Stimulated activated CD4-positive, alpha-beta T cell treated with anti-CD3 and anti-CD28 coated beads, Interleukin-2, amount 100 ng/mL, for 24 hours (primary cell): ENCODE results near the gene VN1R4.
"Not testable (repeated sequence)": the region's sequence is repeated elsewhere in the genome, so short reads cannot be mapped to it uniquely, and the experiment has no call there.

Experiments
- DNase-seq, 2 donors: peaks; one replicate each; pipeline ENCODE4 v3.0.0-alpha.2; 2020

Gene VN1R4, protein sequence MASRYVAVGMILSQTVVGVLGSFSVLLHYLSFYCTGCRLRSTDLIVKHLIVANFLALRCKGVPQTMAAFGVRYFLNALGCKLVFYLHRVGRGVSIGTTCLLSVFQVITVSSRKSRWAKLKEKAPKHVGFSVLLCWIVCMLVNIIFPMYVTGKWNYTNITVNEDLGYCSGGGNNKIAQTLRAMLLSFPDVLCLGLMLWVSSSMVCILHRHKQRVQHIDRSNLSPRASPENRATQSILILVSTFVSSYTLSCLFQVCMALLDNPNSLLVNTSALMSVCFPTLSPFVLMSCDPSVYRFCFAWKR

DNA sequence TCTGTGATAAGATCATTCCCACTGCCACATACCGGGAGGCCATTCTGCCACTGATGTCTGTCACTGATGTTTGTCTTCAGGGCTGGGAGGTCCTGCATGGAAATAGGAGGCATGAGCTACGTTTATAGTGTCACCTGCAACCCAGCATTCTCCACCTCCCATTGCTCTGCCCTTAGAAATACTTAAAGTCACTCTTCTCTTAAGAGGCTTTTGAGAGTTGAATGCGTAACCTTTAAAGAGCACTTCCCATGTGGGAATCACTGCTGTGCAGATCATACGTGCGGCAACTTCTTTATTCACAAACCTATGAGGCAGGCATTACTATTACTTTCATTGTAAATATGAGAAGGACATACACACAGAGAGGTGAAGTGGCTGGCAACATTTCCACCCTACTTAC is at the start of gene VN1R4:
Gene VN1R4, minus strand, starts transcription at position 101 of the 400 bp plus-strand sequence. Its CDS starts 58 bp downstream, at position 43.
- DNase-seq, result not testable (repeated sequence)

DNA sequence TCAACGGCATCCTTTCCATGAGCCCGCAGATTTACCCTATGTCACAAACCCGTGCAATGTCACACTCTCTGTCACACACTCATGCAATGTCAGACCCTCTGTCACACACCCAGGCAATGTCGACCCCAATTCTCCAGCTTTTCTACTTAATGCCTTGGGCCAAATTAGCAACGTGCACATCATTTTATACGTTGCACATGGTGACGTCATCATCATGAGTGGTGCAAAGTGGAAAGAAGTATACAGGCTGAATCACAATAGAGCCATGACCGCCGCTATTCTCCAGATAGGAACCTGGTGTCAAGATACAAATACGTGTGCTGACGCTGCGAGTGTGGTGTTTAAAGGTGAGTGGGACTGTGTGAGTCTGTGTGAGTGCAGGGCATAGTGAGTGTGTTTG is 44.4 kb upstream of the VN1R4 start:
- DNase-seq, result no peak

DNA sequence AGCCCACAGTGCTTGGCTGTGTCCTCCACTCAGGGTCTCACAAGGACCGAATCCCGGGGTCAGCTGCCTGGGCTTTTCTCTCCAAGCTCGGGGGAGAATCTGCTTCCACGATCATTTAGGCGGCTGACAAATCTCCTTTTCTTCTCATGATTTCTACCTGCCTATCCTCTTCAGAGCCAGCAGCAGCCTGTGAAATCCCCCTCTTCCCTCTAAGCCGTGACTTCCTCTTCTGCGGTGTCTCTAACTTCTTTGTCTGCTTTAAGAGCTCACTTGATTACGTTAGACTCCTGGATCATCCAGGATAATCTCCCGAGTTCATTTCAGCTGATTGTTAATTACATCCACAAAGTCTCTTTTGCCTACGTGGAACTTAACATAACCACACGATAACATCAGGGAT is 43.5 kb upstream of the VN1R4 start:
- DNase-seq, result no peak

DNA sequence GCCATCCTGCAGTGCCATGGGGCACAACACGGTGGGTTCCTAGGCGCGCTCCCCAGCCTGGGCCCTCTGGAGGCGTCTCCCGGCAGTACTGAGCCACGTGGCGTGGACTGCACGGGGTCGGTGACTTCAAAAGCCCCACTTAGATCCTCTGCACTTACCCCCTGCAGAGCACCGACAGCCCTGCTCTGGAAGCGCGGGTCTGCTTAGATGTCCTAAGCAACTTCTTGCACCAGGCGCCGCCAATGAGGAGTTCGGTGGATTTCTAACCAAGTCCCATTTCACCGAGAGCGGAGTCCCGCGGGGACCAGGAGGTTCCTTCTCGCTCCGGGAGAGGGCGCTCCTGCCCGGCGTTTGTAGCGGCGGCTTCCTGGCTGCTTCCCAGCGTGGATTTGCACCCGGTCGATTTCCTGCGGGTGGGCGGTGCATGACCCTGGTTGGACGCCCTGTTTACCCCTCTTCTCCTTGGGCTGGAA is 40.9 kb upstream of the VN1R4 start:
- DNase-seq, result peak in 1 of 2 donors; percentile 8

DNA sequence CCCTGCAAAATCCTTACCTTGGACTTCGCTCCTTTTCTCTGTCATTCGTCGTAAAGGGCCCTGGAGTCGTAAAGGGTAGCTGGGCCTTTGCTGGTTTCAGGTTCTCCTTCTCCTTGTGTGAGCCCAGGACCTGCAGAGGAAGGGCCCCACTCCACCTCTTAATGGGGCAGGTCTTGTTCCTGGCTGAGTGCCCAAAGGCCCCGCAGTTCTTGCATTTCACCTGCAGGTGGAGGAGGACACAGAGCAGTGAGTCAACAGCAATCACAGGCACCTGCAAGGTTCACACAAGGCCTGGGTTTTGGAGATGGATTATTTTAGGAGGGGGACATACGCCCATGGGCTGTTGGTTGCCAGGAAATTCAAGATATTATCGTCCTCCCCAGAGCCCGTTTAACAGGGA is 33.8 kb upstream of the VN1R4 start:
- DNase-seq, result not testable (repeated sequence)

DNA sequence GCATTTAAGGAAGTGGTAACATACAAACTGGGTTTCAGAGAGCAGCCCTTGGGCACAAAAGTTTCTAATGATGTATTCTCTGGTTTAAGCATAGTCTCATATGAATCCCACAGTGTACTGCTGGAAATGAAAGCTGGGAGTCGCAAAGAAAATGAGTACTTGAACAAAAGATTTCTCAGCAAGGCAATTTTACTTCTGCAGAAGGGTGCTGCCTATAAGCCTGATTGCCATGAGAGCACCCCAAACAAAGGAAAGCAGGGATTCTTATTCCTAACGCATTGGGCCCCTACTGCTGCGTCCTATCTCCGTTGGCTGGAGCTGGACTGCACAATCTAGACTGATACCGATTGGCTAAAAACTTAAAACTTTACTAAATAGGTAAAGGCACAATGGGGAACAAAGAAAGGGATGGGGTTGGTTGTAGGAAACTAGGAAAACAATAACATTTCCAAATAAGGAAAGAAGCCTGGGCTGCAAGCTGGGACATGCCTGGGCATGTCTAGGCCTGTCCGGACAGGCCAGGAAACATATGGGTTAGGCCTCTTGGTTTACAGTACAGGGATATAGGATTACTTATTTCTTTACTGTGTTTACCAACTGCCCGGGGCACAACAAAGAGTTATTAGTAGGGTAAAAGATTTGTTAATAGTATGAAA is 27.4 kb upstream of the VN1R4 start:
- no peak for DNase-seq

DNA sequence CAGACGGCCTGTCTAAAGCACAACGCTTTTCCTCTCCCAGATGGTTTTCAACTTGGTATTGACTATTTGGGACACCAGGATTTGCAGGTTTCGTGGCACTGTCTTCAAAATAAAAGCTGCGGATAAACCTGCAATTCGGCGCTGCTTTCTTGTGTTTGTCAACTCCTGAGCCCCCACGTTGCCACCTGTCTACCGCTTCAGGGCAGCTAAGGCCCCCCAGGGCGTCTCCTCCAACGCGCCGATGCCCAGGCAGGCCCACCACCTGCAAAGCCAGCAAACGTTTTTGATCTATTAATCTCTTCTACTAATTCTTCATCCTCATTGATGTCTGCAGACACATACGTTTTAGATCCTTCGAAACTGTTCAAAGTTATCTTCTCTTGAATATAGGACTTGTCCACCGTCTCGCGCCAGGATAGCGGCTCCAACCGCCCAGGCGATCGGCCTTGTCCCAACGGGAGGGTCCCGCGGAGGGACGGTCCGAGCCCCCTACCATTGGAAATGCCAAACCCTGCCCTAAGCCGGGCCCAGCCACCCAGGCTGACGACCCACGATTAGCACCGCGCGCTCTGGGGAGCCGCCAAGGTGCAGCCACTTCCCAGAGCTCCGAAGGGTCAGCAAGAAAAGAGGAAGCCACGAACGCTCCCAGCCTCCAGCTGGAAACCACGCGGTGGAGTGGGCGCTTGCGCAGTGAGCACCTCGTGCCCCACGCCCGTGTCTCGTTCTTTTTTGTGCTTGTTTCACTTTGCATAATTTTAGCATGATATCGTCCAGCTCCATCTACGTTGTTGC is 23.4 kb upstream of the VN1R4 start:
- DNase-seq, result no peak

DNA sequence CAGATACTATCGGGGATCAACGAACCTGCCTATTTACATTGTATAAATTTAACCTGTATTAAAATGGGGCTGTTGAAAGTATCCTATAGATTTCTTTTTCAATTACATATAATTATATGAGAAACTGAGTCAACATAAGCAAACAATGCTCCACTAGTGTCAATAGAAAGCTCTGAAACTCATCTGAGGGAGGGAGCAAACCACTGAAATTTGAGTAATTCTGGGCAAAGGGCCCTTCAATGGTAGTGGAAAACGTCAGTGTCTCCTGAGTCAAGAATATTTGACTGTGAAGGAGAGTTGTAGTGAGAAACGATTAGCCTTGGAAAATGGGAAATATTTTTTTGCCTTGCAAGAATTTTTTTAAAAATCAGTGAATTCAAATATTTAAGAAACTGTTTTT is 17.6 kb upstream of the VN1R4 start:
- DNase-seq, result no peak

DNA sequence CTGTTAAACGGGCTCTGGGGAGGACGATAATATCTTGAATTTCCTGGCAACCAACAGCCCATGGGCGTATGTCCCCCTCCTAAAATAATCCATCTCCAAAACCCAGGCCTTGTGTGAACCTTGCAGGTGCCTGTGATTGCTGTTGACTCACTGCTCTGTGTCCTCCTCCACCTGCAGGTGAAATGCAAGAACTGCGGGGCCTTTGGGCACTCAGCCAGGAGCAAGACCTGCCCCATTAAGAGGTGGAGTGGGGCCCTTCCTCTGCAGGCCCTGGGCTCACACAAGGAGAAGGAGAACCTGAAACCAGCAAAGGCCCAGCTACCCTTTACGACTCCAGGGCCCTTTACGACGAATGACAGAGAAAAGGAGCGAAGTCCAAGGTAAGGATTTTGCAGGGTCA is 14.4 kb upstream of the VN1R4 start:
- DNase-seq, result peak in 1 of 2 donors; percentile 8

DNA sequence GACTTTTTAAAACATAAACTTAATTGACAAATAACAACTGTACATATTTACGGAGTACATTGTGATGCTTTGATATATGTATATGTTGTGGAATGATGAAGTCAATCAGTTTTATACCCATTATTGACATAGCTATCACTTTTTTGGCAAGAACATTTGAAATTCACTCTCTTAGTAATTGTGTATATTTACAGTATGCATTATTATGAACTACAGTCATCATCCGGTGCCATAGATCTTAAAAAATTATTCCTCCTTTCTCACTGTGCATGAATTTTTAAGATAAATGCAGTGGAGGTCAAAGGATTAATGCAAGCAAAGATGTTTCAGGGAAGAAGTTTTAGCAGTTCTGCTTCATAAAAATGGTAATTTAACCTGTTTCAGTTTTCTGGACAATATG is 8.0 kb upstream of the VN1R4 start:
- no peak for DNase-seq

DNA sequence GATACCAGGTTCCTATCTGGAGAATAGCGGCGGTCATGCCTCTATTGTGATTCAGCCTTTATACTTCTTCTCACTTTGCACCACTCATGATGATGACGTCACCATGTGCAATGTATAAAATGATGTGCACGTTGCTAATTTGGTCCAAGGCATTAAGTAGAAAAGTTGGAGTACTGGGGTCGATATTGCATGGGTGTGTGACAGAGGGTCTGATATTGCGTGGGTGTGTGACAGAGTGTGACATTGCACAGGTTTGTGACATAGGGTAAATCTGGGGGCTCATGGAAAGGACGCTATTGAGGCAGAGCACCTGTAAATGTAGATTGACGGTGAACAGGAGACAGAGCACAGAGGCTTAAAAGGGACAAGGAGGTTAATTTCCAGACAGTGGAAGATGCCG is 4.5 kb upstream of the VN1R4 start:
- no peak for DNase-seq

DNA sequence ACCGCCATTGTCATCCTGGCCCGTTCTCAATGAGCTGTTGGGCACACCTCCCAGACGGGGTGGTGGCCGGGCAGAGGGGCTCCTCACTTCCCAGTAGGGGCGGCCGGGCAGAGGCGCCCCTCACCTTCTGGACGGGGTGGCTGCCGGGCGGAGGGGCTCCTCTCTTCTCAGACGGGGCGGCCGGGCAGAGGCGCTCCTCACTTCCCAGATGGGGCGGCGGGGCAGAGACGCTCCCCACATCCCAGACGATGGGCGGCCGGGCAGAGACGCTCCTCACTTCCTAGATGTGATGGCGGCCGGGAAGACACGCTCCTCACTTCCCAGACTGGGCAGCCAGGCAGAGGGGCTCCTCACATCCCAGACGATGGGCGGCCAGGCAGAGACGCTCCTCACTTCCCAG is 2.3 kb upstream of the VN1R4 start:
- DNase-seq, result not testable (repeated sequence)

DNA sequence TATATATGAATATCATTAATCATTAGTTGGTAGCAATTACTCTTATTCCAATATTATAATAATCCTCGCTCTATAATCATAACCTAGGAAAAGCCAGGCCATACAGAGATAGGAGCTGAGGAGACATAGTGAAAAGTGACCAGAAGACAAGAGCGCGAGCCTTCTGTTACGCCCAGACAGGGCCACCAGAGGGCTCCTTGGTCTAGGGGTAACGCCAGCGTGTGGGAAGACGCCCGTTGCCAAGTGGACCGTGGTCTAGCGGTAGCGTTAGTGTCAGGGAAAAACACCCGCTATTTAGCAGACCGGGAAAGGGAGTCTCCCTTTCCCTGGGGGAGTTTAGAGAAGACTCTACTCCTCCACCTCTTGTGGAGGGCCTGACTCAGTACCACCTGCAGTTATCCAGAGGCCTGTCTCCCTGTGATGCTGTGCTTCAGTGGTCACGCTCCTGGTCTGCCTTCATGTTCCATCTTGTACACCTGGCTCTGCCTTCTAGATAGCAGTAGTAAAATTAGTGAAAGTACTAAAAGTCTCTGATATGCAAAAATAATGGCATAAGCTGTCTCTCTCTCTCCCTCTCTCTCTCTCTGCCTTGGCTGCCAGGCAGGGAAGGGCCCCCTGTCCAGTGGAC is 9.7 kb downstream of the VN1R4 start, which contains the start of gene VN1R2:
Gene VN1R2, plus strand, starts transcription at position 578 of the 628 bp plus-strand sequence. CDS start 84 bp downstream, outside the sequence.
- not testable (repeated sequence) for DNase-seq

DNA sequence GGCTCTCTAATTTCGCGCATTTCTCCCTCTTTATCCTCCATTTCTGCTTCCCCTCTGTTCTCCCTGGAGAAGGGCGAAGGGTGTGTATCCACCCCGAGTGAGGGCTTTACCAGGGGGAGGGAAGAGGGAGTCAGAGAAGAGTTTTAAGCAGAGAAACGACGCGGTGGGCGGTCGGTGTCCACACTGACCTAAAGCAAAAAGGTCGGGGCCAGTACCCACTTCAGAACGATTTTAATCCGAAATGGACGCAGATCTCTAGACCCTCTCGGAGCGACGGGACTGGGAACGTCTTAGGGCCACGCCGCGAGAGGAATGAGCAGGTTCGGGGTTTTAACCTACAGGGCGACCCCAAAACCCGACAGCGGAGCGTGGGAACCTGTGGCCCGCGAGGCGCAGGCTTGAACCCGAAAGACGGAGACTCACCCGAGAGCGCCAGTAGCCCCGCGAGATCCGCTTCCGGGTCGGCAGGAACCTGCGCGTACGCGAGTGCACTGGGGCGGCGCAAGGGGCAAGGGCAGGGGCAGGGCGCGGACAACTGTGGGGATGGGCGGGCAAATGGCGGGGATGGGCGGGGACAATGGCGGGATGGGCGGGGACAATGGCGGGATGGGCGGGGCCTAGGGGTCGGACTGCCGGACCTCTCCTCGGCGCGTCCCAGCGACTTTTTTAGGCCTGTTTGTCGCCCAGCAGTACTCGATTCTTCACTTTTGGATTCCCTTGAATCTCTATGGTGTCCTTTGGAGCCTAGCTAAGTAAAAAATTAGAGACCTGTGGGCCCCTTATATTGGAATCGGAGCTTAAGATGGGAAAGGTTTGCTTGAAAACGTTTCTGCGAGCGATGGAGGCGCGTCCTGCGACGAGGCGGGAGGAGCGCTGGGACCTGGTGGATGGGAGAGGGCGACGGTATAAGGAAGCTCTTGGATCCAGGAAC is 12.8 kb downstream of the VN1R4 start, which contains the start of gene ZNF677:
Gene ZNF677, minus strand, starts transcription at position 463 of the 931 bp plus-strand sequence. CDS start 3,323 bp downstream, outside the sequence.
- peak; percentile 77 to 82 for DNase-seq

DNA sequence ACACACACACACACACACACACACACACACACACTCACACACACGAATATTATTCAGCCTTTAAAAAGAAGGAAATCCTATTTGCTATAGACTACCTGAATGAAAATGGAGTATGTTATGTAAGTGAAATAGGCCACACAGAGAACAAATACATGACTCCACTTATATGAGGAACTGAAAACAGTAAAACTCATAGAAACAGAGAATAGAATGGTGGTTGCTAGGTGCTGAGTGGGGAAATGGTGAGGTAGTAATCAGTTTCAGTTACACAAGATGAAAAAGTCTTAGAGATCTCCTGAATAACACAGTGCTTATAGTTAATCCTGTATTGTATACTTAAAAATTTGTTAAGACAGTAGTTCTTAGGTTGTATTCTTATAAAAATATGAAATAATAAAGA is 21.0 kb downstream of the VN1R4 start:
- no peak for DNase-seq

DNA sequence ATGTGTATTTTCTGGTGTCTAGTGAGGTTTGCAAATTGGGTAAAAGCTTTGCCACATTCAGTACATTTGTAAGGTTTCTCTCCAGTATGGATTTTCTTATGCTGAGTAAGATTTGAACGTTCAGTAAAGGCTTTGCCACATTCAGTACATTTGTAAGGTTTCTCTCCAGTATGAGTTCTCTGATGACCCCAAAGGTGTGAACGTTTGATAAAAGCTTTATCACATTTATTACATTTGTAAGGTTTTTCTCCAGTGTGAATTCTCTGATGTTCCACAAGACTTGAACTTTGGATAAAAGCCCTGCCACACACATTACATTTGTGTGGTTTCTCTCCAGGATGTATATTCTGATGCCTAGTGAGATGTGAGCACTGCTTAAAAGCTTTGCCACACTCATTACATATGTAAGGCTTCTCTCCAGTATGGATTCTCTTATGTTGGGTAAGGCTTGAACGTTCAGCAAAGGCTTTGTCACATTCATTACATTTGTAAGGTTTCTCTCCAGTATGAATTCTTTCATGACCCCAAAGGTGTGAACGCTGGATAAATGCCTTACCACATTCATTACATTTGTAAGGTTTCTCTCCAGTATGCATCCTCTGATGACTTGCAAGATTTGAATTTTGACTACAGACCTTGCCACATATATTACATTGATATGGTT is 30.3 kb downstream of the VN1R4 start:
- DNase-seq, result no peak

DNA sequence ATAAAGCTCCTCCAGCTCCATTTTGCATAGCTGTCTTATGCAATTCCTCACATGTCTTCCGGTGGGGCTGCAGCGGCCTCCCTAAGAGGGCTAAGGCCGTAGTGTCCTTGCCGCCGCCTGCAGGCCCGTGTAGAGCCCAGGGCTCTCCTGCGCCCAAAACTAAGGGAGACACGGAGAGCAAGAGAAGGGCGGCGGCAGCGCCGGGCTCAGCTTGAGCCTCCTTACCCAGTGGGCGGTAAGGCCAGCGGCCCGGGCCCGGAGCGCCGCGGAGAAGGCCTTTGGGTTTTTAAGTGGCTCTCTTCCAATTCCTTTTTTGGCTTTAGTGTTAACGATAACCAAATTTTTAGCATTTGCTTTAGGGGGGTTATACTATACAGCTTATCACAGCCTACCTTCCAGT is 42.9 kb downstream of the VN1R4 start:
- DNase-seq, result no peak

DNA sequence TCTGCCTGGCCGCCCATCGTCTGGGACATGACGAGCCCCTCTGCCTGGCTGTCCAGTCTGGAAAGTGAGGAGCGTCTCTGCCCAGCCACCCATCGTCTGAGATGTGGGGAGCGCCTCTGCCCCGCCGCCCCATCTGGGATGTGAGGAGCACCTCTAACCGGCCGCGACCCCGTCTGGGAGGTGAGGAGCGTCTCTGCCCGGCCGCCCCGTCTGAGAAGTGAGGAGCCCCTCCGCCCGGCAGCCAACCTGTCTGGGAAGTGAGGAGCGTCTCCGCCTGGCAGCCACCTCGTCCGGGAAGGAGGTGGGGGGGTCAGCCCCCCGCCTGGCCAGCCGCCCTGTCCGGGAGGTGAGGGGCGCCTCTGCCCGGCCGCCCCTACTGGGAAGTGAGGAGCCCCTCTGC is 44.8 kb downstream of the VN1R4 start:
- DNase-seq, result not testable (repeated sequence)
